T47D (cell line): ENCODE results near the gene HSPA12B.
"Not testable (repeated sequence)": the region's sequence is repeated elsewhere in the genome, so short reads cannot be mapped to it uniquely, and the experiment has no call there.

Experiments used
- DNase-seq, 2 experiments: peaks; one replicate each; pipeline versions ENCODE4 v3.0.0 to v3.0.0-alpha.2; 2011 to 2012; ENCODE audit warnings: low read depth in 1 of 2, low spot score in 1 of 2
- JUND ChIP-seq: IDR thresholded peaks from 2 replicates; pipeline ENCODE4 v1.6.1; 2012; ENCODE audit warnings: low read depth
- in situ Hi-C: cut with HindIII; loops from 2 replicates; pipeline ENCODE4 v1.10.0; 2016; ENCODE audit warnings: low sequenced_read_pairs, low pct_unique_long_range_greater_than_20kb

Gene HSPA12B

DNA sequence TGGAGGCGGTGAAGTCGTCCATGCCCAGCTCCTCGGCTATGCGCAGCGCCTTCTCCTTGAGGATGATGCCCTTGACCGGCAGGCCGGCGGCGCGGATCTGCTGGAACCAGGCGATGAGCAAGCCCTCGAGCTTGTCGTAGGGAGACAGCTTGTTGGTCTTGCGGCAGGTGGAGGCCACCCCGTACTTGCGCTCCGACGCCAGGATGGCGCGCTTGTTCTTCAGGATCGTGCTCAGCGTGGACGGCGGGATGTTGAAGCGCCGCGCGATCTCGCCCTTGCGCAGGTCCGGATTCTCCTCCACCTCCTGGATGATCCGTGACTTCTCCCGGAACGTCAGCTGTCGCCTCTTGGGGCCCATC is 53.6 kb downstream of the HSPA12B start:
- peak; percentile 59 to 72 for DNase-seq
- no peak for TF ChIP-seq JUND
- in situ Hi-C loops = no loop called here

DNA sequence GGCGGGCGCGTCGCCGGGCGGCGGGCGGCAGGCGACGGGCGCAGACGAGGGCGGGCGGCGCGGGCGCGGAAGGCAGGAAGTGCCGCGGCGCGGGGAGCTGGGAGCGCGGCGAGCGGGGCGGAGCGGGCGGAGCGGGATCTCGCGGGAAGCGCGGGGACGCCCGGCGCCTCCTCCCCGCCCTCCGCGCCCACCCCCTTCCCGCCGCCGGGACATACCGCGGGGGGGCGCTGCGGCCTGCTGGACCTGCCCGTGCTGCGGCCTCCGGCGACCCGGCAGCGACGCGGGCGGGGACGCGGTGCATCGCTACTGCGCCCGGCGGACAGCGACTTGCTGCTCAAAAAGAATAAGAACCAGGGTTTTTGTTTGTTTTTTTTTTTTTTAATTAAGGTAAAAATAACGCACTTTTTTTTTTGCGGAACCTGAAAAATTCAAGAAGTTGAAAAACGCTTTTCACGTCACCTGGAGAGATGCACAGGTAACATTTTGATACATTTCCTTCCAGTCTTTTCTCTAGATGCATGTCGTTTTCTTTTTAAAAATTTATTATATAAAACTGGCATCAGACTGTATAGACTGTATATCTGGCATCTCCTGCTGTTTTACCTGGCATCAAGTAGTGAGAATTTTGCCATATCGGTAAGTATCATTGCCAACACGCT is 54.3 kb downstream of the HSPA12B start, which contains the start of gene CENPB:
Gene CENPB, minus strand, starts transcription at position 76 of the 659 bp plus-strand sequence. CDS start 257 bp downstream, outside the sequence.
- in situ Hi-C loops = no loop called here
- peak; percentile 87 to 91 for DNase-seq
- TF ChIP-seq JUND = no peak

DNA sequence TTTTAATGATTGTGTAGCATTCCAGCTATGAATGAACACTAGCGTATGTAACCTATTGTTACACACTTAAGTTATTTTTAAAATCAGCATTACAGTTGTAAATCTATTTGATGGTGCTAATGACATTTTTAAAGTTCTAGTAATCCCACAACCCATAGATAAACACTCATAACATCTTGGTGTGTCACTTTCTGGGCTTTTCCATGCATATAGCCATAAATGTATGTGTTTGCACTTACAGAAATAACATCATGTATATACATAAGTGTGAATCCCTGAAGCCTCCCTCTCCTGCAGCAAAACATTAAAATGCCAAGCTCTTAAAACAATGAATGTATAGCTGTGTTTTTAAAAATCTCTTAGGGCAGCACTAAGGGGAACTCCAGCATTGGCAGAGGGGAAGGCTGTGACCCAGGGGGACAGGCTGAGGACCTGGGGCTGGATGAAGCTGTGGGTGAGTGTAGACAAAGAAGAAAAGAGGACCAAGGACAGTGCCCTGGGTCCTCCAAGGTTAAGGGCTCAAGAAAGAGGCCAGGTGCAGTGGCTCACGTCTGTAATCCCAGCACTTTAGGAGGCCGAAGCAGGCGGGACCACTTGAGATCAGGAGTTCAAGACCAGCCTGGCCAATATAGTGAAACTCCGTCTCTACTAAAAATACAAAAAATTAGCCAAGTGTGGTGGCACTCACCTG is 55.0 kb downstream of the HSPA12B start:
- no peak for DNase-seq
- no peak for TF ChIP-seq JUND
- in situ Hi-C loops = no loop called here

DNA sequence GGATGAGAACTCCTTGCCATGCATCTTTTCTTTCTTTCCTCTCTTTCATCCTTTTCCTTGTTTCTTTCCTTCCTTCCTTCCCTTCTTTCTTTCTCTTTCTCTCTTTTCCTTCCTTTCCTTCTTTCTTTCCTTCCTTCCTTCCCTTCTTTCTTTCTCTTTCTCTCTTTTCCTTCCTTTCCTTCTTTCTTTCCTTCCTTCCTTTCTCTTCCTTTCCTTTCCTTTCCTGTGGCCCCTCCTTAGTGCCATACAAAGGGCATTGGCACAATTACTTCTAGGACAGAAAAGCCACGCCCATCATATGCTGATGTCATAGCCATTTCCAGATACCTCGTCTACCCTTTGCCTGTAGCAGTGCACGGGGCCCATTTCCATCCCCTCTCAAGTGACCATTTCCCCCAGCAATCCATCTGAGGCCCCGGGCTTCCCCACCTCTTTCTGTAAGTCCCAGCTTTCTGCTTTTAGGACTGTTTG is 56.2 kb downstream of the HSPA12B start:
- no peak for DNase-seq
- no peak for TF ChIP-seq JUND
- in situ Hi-C loops = no loop called here

DNA sequence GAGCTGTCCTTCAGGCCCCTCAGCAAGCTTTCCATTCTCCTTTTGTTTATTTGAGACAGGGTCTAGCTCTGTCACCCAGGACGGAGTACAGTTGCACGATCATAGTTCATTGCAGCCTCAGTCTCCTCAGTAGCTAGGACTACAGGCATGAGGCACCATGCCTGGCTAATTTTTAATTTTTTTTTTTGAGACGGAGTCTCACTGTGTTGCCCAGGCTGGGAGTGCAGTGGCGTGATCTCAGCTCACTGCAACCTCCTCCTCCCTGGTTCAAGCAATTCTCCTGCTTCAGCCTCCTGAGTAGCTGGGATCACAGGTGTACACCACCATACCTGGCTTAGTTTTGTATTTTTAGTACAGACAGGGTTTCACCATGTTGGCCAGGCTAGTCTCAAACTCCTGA is 56.7 kb downstream of the HSPA12B start:
- in situ Hi-C loops, DNase-seq: not testable (repeated sequence)

DNA sequence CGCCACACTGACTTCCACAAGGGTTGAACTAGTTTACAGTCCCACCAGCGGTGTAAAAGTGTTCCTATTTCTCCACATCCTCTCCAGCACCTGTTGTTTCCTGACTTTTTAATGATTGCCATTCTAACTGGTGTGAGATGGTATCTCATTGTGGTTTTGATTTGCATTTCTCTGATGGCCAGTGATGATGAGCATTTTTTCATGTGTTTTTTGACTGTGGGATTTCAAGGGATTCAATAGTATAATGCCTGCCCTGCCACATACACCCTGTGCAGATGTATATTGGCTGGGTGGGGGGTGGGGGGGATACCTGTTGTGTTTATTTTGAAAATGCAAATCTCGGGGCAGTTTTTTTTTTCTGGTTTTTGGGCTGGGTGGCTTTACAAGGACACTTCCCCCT is 61.7 kb downstream of the HSPA12B start:
- in situ Hi-C loops, DNase-seq: not testable (repeated sequence)

DNA sequence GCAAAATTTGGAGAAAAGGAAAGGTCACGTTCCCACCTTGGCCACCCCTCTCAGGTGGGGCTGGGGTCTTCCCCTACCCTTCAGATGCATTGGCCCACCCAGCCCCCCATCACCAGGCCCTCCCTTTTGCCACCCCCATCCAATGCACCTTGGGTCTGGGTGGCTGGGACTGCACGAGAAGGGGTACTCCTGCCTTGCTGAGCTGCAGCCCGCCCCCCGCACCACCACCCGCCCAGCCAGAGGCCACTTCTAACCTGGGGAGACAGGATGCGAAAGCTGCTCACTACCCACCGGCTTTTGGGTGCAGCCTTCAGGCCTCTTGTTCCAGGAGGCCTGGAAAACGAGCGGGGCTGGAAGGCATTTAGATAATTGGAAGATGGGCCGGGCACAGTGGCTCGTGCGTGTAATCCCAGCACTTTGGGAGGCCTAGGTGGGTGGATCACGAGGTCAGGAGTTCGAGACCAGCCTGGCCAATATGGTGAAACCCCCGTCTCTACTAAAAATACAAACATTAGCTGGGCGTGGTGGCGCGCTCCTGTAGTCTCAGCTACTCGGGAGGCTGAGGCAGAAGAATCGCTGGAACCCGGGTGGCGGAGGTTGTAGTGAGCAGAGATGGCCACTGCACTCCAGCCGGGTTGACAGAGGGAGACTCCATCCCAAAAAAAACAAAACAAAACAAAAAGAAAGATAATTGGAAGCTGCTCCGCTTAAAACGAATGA is 62.4 kb downstream of the HSPA12B start:
- TF ChIP-seq JUND = no peak
- no peak for DNase-seq
- in situ Hi-C loops = no loop called here

DNA sequence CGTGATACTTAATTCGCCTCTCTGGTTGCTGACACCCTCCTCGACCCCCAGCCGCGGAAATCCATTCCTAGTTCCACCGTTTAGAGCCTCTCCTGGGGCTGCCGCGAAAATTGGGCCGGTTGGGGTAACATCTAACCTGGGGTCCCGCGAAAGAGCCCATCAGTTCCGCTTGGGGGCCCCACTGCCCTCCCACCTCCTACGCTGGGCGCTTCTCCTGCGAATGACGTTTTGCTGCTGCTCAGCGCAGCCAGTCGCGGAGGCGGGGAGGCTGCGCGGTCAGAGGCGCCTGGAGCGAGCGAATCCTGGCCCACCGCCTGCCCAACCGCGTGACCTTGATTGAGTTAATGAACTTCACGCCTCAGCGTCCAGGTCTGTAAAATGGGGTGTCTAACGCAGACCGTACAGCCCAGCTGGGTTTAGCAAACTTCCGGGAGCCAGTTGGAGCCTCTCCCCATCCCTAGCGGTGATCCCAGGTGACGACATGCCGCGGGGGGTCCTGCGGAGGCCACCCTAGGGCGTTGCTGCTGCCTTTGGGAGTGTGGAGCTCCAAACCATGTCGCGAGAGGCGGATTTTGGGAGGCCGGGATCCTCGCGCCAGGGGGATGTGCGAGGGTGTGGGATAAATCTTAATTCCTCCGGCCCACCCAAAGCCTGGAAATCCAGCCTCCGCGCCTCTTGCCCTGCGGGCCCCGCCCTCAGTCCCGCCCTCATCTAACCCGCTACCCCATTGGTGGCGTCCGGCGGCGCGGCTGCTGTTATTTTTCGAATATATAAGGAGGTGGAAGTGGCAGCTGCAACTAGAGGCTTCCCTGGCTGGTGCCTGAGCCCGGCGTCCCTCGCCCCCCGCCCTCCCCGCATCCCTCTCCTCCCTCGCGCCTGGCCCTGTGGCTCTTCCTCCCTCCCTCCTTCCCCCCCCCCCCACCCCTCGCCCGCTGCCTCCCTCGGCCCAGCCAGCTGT is 63.3 kb downstream of the HSPA12B start, which contains the start of gene CDC25B:
Gene CDC25B, plus strand, starts transcription at position 800 of the 958 bp plus-strand sequence. CDS start 222 bp downstream, outside the sequence.
- DNase-seq = peak; percentile 92 to 95
- in situ Hi-C loops = no loop called here
- TF ChIP-seq JUND = no peak

DNA sequence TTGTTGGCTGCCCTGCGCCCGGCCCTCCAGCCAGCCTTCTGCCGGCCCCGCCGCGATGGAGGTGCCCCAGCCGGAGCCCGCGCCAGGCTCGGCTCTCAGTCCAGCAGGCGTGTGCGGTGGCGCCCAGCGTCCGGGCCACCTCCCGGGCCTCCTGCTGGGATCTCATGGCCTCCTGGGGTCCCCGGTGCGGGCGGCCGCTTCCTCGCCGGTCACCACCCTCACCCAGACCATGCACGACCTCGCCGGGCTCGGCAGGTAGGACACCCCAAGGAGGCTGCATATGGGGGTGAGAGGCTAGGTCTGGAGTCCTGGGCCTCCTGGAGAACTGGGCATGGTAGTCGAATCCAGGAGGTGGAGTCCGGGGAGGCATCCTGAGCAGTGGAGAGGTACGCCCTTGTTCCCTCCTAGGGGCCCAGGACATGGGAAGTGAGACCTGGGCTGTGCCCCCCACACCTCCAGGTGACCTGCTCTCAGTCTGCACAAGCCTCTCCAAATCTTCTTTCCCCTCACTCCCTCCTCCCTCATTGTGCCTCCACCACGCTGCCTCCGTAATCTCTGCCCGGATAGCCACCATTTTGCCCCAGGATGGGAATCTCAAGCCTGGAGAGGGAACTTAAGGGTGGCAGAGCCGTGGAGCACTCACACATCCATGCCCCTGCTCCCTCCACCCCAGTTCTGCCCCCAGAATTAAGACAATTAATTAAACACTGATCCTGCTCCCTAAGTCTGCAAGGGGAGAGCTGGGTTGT is 64.2 kb downstream of the HSPA12B start:
- DNase-seq = no peak
- TF ChIP-seq JUND = no peak
- in situ Hi-C loops = no loop called here

DNA sequence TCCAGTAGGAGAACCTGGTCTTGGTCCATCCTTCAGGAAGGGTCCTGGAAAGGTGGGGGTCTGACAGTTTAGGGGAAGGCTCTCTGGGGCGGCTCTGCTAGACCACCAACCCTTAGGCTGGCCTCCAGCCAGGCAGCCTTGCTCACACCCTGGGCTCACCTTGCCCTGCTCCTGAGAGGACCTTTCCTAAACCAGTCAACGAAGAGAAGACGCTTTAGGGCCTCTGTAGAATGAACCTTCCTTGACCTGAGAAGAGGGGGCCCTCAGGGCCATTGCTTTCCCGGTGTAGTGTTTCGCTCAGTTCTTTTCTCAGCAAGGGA is 64.7 kb downstream of the HSPA12B start:
- no peak for DNase-seq
- in situ Hi-C loops = no loop called here
- no peak for TF ChIP-seq JUND

DNA sequence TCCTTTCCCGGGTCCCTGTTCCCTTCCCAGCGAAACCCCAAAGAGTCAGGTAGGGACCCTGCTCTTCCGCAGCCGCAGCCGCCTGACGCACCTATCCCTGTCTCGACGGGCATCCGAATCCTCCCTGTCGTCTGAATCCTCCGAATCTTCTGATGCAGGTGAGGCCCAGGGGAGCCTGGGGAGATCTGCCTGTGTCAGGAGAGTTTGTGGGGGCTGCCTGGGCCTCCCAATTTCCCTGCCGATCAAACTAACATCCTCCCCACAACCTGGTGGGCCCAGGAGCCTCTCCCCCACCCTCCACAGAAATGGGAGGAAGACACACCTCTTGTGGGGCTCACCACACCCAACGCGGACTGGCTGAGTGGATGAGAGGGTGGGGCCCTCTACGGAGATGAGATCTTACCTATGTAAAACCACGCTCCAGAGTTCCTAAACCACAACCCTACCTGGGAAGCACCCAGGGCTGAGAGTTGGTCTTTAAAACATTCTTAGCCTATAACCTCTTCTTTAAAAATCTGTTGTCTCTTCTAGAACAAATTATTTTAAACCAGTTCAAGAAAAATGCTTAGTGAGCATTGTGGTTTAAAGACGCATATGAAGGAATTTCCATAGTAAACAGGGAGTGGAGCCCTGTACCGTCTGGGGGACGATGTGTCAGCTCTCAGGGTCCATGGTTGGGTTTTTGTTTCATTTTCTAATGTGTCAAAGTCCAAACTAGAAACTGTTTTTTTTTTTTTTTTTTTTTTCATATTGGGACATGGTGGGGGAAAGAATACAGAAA is 65.3 kb downstream of the HSPA12B start:
- in situ Hi-C loops = no loop called here
- no peak for TF ChIP-seq JUND
- peak in 1 of 2 experiments; percentile 40 for DNase-seq
